ENCODE results near the gene PSD4.

PSD4 gene

GRCh38 chr2:113220970-113221708 is 47.4 kb downstream of the PSD4 start:
- H3F3A ChIP-seq (ENCODE audit: low read depth): no peaks in the 10 kb centered on the region
- H3K4me2 ChIP-seq (ENCODE audit: low read depth, low read length, poor library complexity, severe bottlenecking): no peak overlapping the region
- no peak overlapping the region for H3K9ac ChIP-seq (ENCODE audit: low read depth, low read length, poor library complexity, severe bottlenecking)
- no peaks in the 10 kb centered on the region for H3K36me3 ChIP-seq (ENCODE audit: insufficient read depth, low read length)
- H4K20me1 ChIP-seq (ENCODE audit: insufficient read depth, low read length, poor library complexity, severe bottlenecking): no peaks in the 10 kb centered on the region
- H3K9me2 ChIP-seq (replicated peaks; ENCODE audit: low read depth, low read length): no peaks in the 10 kb centered on the region
- no peak for TF ChIP-seq EZH2phosphoT487 (IDR thresholded peaks at IDR 0.05; ENCODE audit: borderline replicate concordance)
- TF ChIP-seq, protein P1, sequence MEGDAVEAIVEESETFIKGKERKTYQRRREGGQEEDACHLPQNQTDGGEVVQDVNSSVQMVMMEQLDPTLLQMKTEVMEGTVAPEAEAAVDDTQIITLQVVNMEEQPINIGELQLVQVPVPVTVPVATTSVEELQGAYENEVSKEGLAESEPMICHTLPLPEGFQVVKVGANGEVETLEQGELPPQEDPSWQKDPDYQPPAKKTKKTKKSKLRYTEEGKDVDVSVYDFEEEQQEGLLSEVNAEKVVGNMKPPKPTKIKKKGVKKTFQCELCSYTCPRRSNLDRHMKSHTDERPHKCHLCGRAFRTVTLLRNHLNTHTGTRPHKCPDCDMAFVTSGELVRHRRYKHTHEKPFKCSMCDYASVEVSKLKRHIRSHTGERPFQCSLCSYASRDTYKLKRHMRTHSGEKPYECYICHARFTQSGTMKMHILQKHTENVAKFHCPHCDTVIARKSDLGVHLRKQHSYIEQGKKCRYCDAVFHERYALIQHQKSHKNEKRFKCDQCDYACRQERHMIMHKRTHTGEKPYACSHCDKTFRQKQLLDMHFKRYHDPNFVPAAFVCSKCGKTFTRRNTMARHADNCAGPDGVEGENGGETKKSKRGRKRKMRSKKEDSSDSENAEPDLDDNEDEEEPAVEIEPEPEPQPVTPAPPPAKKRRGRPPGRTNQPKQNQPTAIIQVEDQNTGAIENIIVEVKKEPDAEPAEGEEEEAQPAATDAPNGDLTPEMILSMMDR (conservative IDR thresholded peaks at IDR 0.05; ENCODE audit: low read length): no peak
- no peaks in the 10 kb centered on the region for H3K79me2 ChIP-seq (ENCODE audit: insufficient read depth, low read length)
- H2AFZ ChIP-seq (ENCODE audit: low read length): no peak overlapping the region
- H3K4me3 ChIP-seq (ENCODE audit: low read length, poor library complexity, severe bottlenecking): no peak overlapping the region
- no peaks in the 10 kb centered on the region for H3K27me3 ChIP-seq (ENCODE audit: insufficient read depth, low read length, poor library complexity, severe bottlenecking)
- H3K9me3 ChIP-seq (ENCODE audit: insufficient read depth, low read depth, low read length): no peaks in the 10 kb centered on the region
- peaks cover 39% of the 10 kb centered on the region for H3K4me1 ChIP-seq (ENCODE audit: insufficient read depth, low read length, poor library complexity, severe bottlenecking)

DNA sequence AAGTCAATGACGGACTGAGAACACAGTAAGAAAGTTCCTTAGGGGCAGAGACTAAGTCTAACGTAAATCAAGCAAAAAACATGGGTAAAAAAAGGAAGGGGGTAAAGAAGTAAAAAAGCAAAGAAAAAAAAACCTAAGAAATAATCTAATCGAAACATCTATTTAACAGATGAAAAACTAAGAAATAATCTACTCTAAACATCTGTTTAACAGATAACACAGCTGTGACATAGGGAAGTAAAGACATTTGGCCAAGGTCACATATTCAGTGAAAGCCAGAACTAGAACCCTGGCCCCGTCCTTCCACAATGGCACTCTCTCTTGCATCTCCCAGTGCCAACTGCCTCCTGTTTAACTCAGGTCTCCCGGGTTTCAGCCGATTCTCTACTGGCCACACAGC is 48.1 kb downstream of the PSD4 start:
- TF ChIP-seq EZH2phosphoT487 (IDR thresholded peaks at IDR 0.05; ENCODE audit: borderline replicate concordance): no peak
- TF ChIP-seq, protein P1 (conservative IDR thresholded peaks at IDR 0.05; ENCODE audit: low read length): no peak
- Histone ChIP-seq H3K4me2 (ENCODE audit: low read depth, low read length, poor library complexity, severe bottlenecking) (no peak overlapping the region), H3K79me2 (ENCODE audit: insufficient read depth, low read length) (no peaks in the 10 kb centered on the region), H3K9me3 (ENCODE audit: insufficient read depth, low read depth, low read length) (no peaks in the 10 kb centered on the region), H3F3A (ENCODE audit: low read depth) (no peaks in the 10 kb centered on the region), H3K9me2 (replicated peaks; ENCODE audit: low read depth, low read length) (no peaks in the 10 kb centered on the region), H3K36me3 (ENCODE audit: insufficient read depth, low read length) (no peaks in the 10 kb centered on the region), H2AFZ (ENCODE audit: low read length) (no peak overlapping the region), H3K9ac (ENCODE audit: low read depth, low read length, poor library complexity, severe bottlenecking) (no peak overlapping the region), H3K4me1 (ENCODE audit: insufficient read depth, low read length, poor library complexity, severe bottlenecking) (peaks cover 39% of the 10 kb centered on the region), H3K27me3 (ENCODE audit: insufficient read depth, low read length, poor library complexity, severe bottlenecking) (no peaks in the 10 kb centered on the region), H4K20me1 (ENCODE audit: insufficient read depth, low read length, poor library complexity, severe bottlenecking) (no peaks in the 10 kb centered on the region), H3K4me3 (ENCODE audit: low read length, poor library complexity, severe bottlenecking) (no peak overlapping the region)

DNA sequence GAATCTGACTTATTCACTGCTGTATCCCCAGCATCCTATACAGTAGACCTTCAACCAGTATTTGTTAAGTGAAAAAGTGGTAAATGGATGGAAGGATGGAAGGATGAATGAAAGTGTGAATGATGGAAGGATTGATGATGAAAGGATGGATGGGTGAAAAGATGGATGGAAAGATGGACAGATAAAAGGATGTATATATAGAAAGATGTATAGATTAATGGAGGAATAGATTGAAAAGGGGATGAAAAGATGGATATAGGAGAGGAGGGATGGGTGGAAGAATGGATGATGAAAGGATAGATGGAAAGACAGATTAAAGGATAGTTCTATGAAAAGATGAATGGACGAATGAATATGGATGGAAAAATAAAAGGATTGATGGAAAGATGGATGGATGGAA is 50.0 kb downstream of the PSD4 start:
- no peak overlapping the region for H2AFZ ChIP-seq (ENCODE audit: low read length)
- no peaks in the 10 kb centered on the region for H3F3A ChIP-seq (ENCODE audit: low read depth)
- TF ChIP-seq, protein P1 (conservative IDR thresholded peaks at IDR 0.05; ENCODE audit: low read length): no peak
- TF ChIP-seq EZH2phosphoT487 (IDR thresholded peaks at IDR 0.05; ENCODE audit: borderline replicate concordance): no peak
- no peaks in the 10 kb centered on the region for H3K36me3 ChIP-seq (ENCODE audit: insufficient read depth, low read length)
- no peak overlapping the region for H3K4me2 ChIP-seq (ENCODE audit: low read depth, low read length, poor library complexity, severe bottlenecking)
- H3K27me3 ChIP-seq (ENCODE audit: insufficient read depth, low read length, poor library complexity, severe bottlenecking): no peaks in the 10 kb centered on the region
- no peaks in the 10 kb centered on the region for H3K9me3 ChIP-seq (ENCODE audit: insufficient read depth, low read depth, low read length)
- no peaks in the 10 kb centered on the region for H3K9me2 ChIP-seq (replicated peaks; ENCODE audit: low read depth, low read length)
- no peaks in the 10 kb centered on the region for H3K79me2 ChIP-seq (ENCODE audit: insufficient read depth, low read length)
- no peak overlapping the region for H3K9ac ChIP-seq (ENCODE audit: low read depth, low read length, poor library complexity, severe bottlenecking)
- no peaks in the 10 kb centered on the region for H4K20me1 ChIP-seq (ENCODE audit: insufficient read depth, low read length, poor library complexity, severe bottlenecking)
- H3K4me3 ChIP-seq (ENCODE audit: low read length, poor library complexity, severe bottlenecking): no peak overlapping the region
- peaks cover 26% of the 10 kb centered on the region for H3K4me1 ChIP-seq (ENCODE audit: insufficient read depth, low read length, poor library complexity, severe bottlenecking)

Data from Loucy (cell line).